HG03571 (cell line): ENCODE data around the gene AKR1B1.

Experiments
- ATAC-seq: cut with Tn5 transposase; IDR thresholded peaks from one replicate; pipeline ENCODE4 v1.9.1; 2021; ENCODE audit not compliant: unreplicated experiment

AKR1B1 gene

GRCh38 chr7:134420424-134421125 is 38.3 kb downstream of the AKR1B1 start:
- ATAC-seq = no peak

GRCh38 chr7:134419875-134420274 is 39.0 kb downstream of the AKR1B1 start:
- ATAC-seq = no peak

- ATAC-seq = no peak
Measured at GRCh38 chr7:134419085-134419484, 39.8 kb downstream of the AKR1B1 start.

GRCh38 chr7:134415700-134416099 is 43.2 kb downstream of the AKR1B1 start:
- no peak for ATAC-seq

- no peak for ATAC-seq
Measured at GRCh38 chr7:134414109-134414508, 44.8 kb downstream of the AKR1B1 start.

GRCh38 chr7:134407311-134407710 is 51.6 kb downstream of the AKR1B1 start:
- no peak for ATAC-seq

- no peak for ATAC-seq
Measured at GRCh38 chr7:134406431-134406830, 52.5 kb downstream of the AKR1B1 start.

GRCh38 chr7:134405299-134405698 is 53.6 kb downstream of the AKR1B1 start:
- no peak for ATAC-seq

GRCh38 chr7:134403062-134403461 is 55.8 kb downstream of the AKR1B1 start:
- no peak for ATAC-seq

GRCh38 chr7:134400859-134401258 is 58.0 kb downstream of the AKR1B1 start:
- ATAC-seq = no peak

GRCh38 chr7:134396031-134396430 is 62.9 kb downstream of the AKR1B1 start:
- ATAC-seq = no peak

- no peak for ATAC-seq
Measured at GRCh38 chr7:134395604-134396003, 63.3 kb downstream of the AKR1B1 start.

- ATAC-seq = no peak
Measured at GRCh38 chr7:134394056-134394455, 64.8 kb downstream of the AKR1B1 start.
